ENCODE measurements around the gene RPS25. TPM values are rescaled to one million over a fixed set of nuclear protein-coding genes. Genes with fewer than 3 reads are reported as not detected.
A peak's percentile ranks its signal among the peaks of the same experiment; 100 is the strongest.
"Not testable (repeated sequence)": the region's sequence is repeated elsewhere in the genome, so short reads cannot be mapped to it uniquely, and the experiment has no call there.

The RPS25 gene
- total RNA-seq, 2 donors from 2014 or later = 652 to 750 TPM

DNA sequence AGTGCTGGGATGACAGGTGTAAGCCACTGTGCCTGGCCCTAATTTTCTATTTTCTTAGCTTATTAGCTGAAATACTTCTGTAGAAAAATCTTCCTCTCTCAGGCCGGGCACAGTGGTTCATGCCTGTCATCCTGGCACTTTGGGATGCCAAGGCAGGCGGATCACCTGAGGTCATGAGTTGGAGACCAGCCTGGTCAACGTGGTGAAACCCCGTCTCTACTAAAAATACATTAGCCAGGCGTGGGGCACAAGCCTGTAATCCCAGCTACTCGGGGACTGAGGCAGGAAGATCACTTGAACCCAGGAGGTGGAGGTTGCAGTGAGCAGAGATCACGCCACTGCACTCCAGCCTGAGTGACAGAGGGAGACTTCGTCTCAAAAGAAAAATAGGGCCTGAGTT lies 33.8 kb downstream of the RPS25 start:
- intact Hi-C loops (cut with DNase I, micrococcal nuclease); DNase-seq; ATAC-seq: not testable (repeated sequence)

DNA sequence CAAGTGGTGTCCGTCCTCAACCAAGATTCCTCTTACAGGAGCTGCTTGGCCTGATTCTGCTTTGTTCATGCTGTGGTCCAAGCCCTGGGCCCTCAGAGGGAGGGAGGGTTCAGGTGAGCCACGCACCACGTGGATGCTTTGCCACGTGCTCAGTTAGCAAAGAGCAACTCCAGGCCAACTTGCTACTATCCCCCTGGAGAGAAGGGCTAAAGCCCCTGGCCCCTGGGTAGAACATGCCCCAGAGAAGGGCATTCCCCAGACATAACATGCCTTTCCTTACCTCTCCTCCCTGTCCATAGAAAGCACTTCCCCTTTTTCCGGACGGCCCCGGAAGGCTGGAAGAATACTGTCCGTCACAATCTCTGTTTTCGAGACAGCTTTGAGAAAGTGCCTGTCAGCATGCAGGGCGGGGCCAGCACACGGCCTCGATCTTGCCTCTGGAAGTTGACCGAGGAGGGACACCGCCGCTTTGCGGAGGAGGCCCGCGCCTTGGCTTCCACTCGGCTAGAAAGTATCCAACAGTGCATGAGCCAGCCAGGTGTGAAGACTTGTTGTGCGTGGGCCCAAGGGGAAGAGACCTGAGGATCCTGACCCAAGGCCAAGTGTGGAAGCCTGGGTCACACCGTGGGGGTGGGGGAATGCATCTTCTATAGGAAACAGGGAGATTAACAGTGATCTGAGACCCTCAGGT lies 37.8 kb downstream of the RPS25 start:
- intact Hi-C loops (cut with DNase I, micrococcal nuclease) = no loop called here
- DNase-seq (peak in 1 of 2 donors; percentile 34), ATAC-seq (peak; percentile 67)

DNA sequence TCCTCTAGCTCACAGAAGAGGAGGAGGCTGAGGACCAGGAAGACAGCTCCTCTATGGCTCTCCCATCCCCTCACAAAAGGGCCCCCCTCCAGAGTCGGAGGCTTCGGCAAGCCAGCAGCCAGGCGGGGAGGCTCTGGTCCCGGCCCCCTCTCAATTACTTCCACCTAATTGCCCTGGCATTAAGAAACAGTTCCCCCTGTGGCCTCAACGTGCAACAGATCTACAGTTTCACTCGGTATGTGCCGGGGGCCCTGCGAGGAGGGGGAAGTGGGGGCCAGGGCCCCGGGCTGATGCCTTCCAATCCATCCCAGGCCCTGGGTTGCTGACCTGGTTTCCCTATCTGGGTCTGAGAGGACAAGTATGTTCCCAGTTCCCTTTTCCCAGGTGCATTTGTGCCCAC lies 38.7 kb downstream of the RPS25 start:
- DNase-seq (no peak), ATAC-seq (no peak)
- intact Hi-C loops (cut with DNase I, micrococcal nuclease) = no loop called here

DNA sequence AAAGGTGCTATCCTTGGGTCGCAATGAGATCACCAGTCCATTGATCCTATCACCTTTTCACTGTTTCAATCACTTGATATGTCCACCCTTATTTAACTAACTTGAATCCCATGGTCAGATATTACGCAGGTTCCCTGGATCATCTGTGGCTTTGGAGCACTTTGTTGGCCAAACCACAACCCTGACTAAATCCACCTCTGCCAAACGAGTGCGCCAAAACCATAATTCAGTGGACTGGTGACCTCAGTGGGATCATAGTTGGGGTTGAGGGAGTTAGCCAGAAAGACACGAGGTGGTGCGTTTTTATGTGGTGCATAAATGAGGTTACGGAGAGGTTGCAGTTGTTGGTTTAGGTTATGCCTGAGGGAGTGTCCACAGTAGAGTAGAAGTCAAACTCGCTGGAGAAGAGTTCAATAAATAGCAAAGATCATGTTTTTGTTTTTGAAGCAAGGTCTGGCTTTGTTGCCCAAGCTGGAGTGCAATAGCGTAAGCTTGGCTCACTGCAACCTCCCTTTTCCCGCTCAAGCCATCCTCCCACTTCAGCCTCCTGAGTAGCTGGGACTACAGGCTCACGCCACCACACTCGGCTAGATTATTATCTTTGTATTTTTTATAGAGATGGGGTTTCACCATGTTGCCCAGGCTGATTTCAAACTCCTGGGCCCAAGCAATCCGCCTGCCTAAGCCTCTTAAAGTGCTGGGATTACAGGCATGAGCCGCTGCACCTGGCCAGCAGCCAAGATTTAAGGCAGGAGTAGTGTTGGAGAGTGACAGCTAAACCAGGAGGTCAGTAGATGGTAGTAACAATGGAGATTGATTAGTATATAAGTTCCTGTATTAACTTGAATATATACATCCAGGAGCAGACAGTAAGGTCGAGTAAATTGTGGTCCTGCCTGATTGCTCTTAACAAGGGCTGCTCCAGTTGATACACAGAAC lies 42.1 kb downstream of the RPS25 start:
- no peak for DNase-seq
- intact Hi-C loops (cut with DNase I, micrococcal nuclease) = no loop called here
- no peak for ATAC-seq

DNA sequence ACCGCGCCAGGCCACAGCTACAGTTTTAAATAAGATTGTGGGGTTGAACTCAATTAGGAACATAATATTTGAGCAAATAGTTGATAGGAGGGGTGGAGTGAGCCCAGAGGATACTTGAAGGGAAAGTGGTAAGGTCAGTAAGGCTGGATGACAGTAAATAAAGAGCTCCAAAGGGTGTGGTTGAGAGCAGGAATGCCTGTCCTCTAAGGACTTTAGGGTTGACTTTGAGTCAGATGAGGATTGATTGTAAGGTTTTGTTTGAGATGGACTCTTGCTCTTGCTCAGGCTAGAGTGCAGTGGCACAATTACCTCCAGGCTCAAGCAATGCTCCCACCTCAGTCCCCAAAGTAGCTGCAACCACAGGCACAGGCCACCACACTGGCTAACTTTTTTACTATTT lies 44.2 kb downstream of the RPS25 start:
- intact Hi-C loops (cut with DNase I, micrococcal nuclease) = no loop called here
- DNase-seq = no peak
- ATAC-seq = peak; percentile 31

DNA sequence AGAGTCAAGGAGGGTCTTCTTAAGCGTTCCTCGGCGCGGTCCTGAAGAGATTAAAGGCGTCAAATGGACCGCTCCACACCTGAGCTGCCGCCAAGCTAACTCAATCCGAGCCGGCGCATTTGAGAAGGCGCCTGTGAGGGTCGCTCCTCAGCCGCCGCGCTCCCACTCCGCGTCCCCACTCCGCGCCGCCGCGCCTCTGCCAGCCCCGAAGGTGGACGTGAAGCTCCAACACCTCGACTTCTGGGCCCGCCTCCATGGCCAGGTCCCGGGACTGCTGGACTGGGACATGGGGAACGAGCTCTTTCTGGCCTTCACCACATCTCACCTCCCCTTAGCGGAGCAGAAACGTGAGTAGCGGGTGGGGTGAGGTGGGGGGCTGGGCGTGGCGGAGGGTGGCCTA lies 46.5 kb downstream of the RPS25 start, which contains the start of gene FOXR1:
FOXR1 (plus strand) TSS at position 116 of the 400 bp plus-strand sequence; CDS start at position 287, 171 bp downstream.
- no peak for ATAC-seq
- intact Hi-C loops (cut with DNase I, micrococcal nuclease) = no loop called here
- no peak for DNase-seq

DNA sequence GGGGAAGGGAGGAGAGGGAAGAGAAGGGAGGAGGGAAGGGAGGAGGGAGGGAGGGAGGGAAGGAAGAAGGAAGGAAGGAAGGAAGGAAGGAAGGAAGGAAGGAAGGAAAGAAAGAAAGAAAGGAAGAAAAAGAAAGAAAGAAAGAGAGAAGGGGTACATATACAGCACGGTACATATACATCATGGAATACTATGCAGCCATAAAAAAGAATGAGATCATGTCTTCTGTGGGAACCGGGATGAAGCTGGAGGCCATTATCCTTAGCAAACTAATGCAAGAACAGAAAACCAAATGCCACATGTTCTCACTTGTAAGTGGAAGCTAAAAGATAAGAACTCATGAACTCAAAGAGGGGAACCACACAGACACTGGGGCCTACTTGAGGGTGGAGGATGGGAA lies 48.6 kb downstream of the RPS25 start:
- DNase-seq; ATAC-seq; intact Hi-C loops (cut with DNase I, micrococcal nuclease): not testable (repeated sequence)

Small RNA genes within 50 kb of the gene (microRNA-seq; reads per million reads assigned to microRNA genes)
- 0.53 to 6.8 reads per million in 2 donors for gene MIR3656

Other genes starting within 250 kb of the RPS25 start
- 100 to 1,000 TPM in 1 of 2 donors, 10 to 100 TPM in 1; 96.3 to 100 TPM for gene DDX6, start 227.2 kb downstream of the RPS25 start, total RNA-seq
- gene CXCR5, start 134.5 kb downstream of the RPS25 start, total RNA-seq = under 1 TPM; 0.12 to 0.39 TPM
- gene BCL9L, start 92.4 kb downstream of the RPS25 start, total RNA-seq = 10 to 100 TPM; 36.4 to 36.5 TPM
- not detected for gene UPK2, start 62.0 kb downstream of the RPS25 start, total RNA-seq
- gene FOXR1, start 46.6 kb downstream of the RPS25 start, total RNA-seq = not detected
- gene CENATAC, start 20.2 kb downstream of the RPS25 start, total RNA-seq = 10 to 100 TPM; 22.7 to 28.5 TPM
- 10 to 100 TPM; 65.1 to 72.8 TPM for gene TRAPPC4, start 423 bp upstream of the RPS25 start, total RNA-seq
- 10 to 100 TPM; 43.0 to 59.9 TPM for gene SLC37A4, start 12.5 kb upstream of the RPS25 start, total RNA-seq
- 100 to 1,000 TPM; 107 to 138 TPM for gene HYOU1, start 38.9 kb upstream of the RPS25 start, total RNA-seq
- 10 to 100 TPM; 20.7 to 24.1 TPM for gene VPS11, start 49.5 kb upstream of the RPS25 start, total RNA-seq
- 10 to 100 TPM; 16.1 to 26.1 TPM for gene HMBS, start 66.5 kb upstream of the RPS25 start, total RNA-seq
- 10 to 100 TPM; 32.4 to 50.3 TPM for gene DPAGT1, start 83.5 kb upstream of the RPS25 start, total RNA-seq
- gene C2CD2L, start 89.0 kb upstream of the RPS25 start, total RNA-seq = 10 to 100 TPM; 26.6 to 43.7 TPM
- gene HINFP, start 103.2 kb upstream of the RPS25 start, total RNA-seq = 10 to 100 TPM; 34.9 to 35.7 TPM
- gene ABCG4, start 130.7 kb upstream of the RPS25 start, total RNA-seq = not detected
- gene NLRX1, start 150.4 kb upstream of the RPS25 start, total RNA-seq = 10 to 100 TPM; 14.8 to 17.9 TPM
- gene NHERF4, start 167.1 kb upstream of the RPS25 start, total RNA-seq = 10 to 100 TPM; 63.6 to 85.0 TPM
- gene CBL, start 188.0 kb upstream of the RPS25 start, total RNA-seq = 10 to 100 TPM; 12.4 to 14.1 TPM